Measurements from ENCODE around the gene CCKAR.

GRCh38 chr4:26484516-26484915, 5.8 kb downstream of the CCKAR start:
- TF ChIP-seq CTCF (IDR thresholded peaks at IDR 0.05; ENCODE audit: insufficient read depth, low read length) (no peak), SPI1 (IDR thresholded peaks at IDR 0.05; ENCODE audit: borderline replicate concordance, low read depth) (no peak), POLR2AphosphoS5 (IDR thresholded peaks at IDR 0.05; ENCODE audit: low read depth) (no peak), REST (IDR thresholded peaks at IDR 0.05; ENCODE audit: insufficient replicate concordance, low read depth) (no peak), GABPA (IDR thresholded peaks at IDR 0.05; ENCODE audit: low read depth) (no peak)

Data from HL-60 (cell line).